CD4-positive, CD25-positive, alpha-beta regulatory T cell (primary cell): ENCODE results near the gene KBTBD4. TPM values are rescaled to one million over a fixed set of nuclear protein-coding genes. Genes with fewer than 3 reads are reported as not detected.
A peak's percentile ranks its signal among the peaks of the same experiment; 100 is the strongest.
"Not testable (repeated sequence)": the region's sequence is repeated elsewhere in the genome, so short reads cannot be mapped to it uniquely, and the experiment has no call there.

Experiments
- ATAC-seq, 2 donors: fragments of 150-1000 bp; cut with Tn5 transposase; one replicate each; pipeline ENCODE4 v1.10.0; 2021; ENCODE audit warnings: low read depth in 2 of 2, moderate number of reproducible peaks in 2 of 2, moderate library complexity in 1 of 2
- DNase-seq, 3 donors: peaks; one replicate each; pipeline versions ENCODE4 v3.0.0 to v3.0.0-alpha.2; 2012 to 2022; ENCODE audit warnings: mixed read lengths in 1 of 3
- H3K27ac ChIP-seq: one replicate; pipeline ENCODE4 v1.7.0; 2013; ENCODE audit warnings: mild to moderate bottlenecking, low read length; ENCODE audit not compliant: insufficient read depth, poor library complexity, severe bottlenecking
- H3K27me3 ChIP-seq: one replicate; pipeline ENCODE4 v1.7.0; 2013; ENCODE audit warnings: low read length; ENCODE audit not compliant: control insufficient read depth, insufficient read depth
- H3K36me3 ChIP-seq: one replicate; pipeline ENCODE4 v1.7.0; 2013; ENCODE audit warnings: mild to moderate bottlenecking, low read length, moderate library complexity; ENCODE audit not compliant: control insufficient read depth, insufficient read depth
- H3K4me1 ChIP-seq: 2 replicates; pipeline ENCODE4 v1.7.0; 2013; ENCODE audit warnings: mild to moderate bottlenecking, low read length; ENCODE audit not compliant: insufficient read depth, control insufficient read depth, poor library complexity, severe bottlenecking
- H3K4me3 ChIP-seq: one replicate; pipeline ENCODE4 v1.7.0; 2013; ENCODE audit warnings: low read depth, mild to moderate bottlenecking, low read length, moderate library complexity
- H3K9me3 ChIP-seq, 2 experiments: 1 replicate in 1 of 2; 2 replicates in 1 of 2; pipeline ENCODE4 v1.7.0; 2013; ENCODE audit warnings: low read length in 2 of 2, mild to moderate bottlenecking in 1 of 2, moderate library complexity in 1 of 2; ENCODE audit not compliant: control insufficient read depth in 2 of 2
- H3K27ac Mint-ChIP-seq, 3 donors: one replicate each; pipeline ENCODE4 v1.8.0; 2020 to 2022; ENCODE audit warnings: mild to moderate bottlenecking in 3 of 3, mixed read lengths in 3 of 3, moderate library complexity in 2 of 3
- H3K27me3 Mint-ChIP-seq: one replicate; pipeline ENCODE4 v1.8.0; 2022; ENCODE audit warnings: mild to moderate bottlenecking, mixed read lengths
- H3K36me3 Mint-ChIP-seq: one replicate; pipeline ENCODE4 v1.8.0; 2020; ENCODE audit warnings: mixed read lengths
- H3K4me1 Mint-ChIP-seq, 4 donors: one replicate each; pipeline ENCODE4 v1.8.0; 2020 to 2022; ENCODE audit warnings: mixed read lengths in 4 of 4, mild to moderate bottlenecking in 1 of 4
- H3K4me3 Mint-ChIP-seq, 4 donors: one replicate each; pipeline ENCODE4 v1.8.0; 2020 to 2022; ENCODE audit warnings: mild to moderate bottlenecking in 4 of 4, mixed read lengths in 4 of 4, moderate library complexity in 3 of 4
- H3K9me3 Mint-ChIP-seq, 7 donors: one replicate each; pipeline ENCODE4 v1.8.0; 2020 to 2022; ENCODE audit warnings: mixed read lengths in 7 of 7, mild to moderate bottlenecking in 3 of 7, moderate library complexity in 2 of 7
- polyA plus RNA-seq, 4 donors: library from polyadenylated mRNA; unstranded; fragments of 300-500 nt; fragmentation: Illumina TruSeq; gene quantifications; one replicate each; pipeline ENCODE4 v1.2.3, GENCODE V29; 2021
- total RNA-seq: library from RNA; stranded (reverse); gene quantifications from one replicate; pipeline ENCODE4 v1.2.3, GENCODE V29; 2022

The KBTBD4 gene
- total and polyA plus RNA-seq, 5 donors from 2014 or later = 23.7 to 54.4 (median 49.3) TPM

- H3K4me3 Mint-ChIP-seq, ATAC-seq, H3K27me3 Mint-ChIP-seq, H3K36me3 ChIP-seq, H3K27ac ChIP-seq, H3K9me3 ChIP-seq, DNase-seq, H3K4me3 ChIP-seq, H3K9me3 Mint-ChIP-seq, H3K27me3 ChIP-seq: not testable (repeated sequence)
- Mint-ChIP-seq H3K4me1 (peaks cover 10 to 77% (median 41%) of the 10 kb centered on the region in 4 donors), H3K36me3 (peaks cover 12% of the 10 kb centered on the region), H3K27ac (peak overlapping the region; percentile 60 to 92 (median 79))
- H3K4me1 ChIP-seq = peaks cover 19% of the 10 kb centered on the region
Measured at GRCh38 chr11:47530721-47531120, 48.0 kb downstream of the KBTBD4 start.

GRCh38 chr11:47529951-47530350 is 48.8 kb downstream of the KBTBD4 start:
- peaks cover 27% of the 10 kb centered on the region for H3K4me1 ChIP-seq
- no peak overlapping the region for H3K27ac ChIP-seq
- no peak for DNase-seq

GRCh38 chr11:47527186-47527585 is 51.6 kb downstream of the KBTBD4 start:
- no peaks in the 10 kb centered on the region for H3K9me3 Mint-ChIP-seq
- ATAC-seq (no peak), DNase-seq (no peak)
- no peaks in the 10 kb centered on the region for H3K9me3 ChIP-seq
- no peak overlapping the region for H3K27ac ChIP-seq
- H3K27me3 Mint-ChIP-seq = no peaks in the 10 kb centered on the region
- peaks cover 3% of the 10 kb centered on the region for H3K36me3 ChIP-seq
- H3K4me1 ChIP-seq = peaks cover 37% of the 10 kb centered on the region
- H3K36me3 Mint-ChIP-seq = peaks cover 14% of the 10 kb centered on the region
- no peaks in the 10 kb centered on the region for H3K27me3 ChIP-seq
- no peak overlapping the region for H3K4me3 ChIP-seq
- H3K4me3 Mint-ChIP-seq = no peak overlapping the region
- peaks cover 21 to 86% (median 57%) of the 10 kb centered on the region in 4 donors for H3K4me1 Mint-ChIP-seq
- peak overlapping the region in 1 of 3 donors; percentile 88 for H3K27ac Mint-ChIP-seq

More at GRCh38 chr11:47529951-47530350, 48.8 kb downstream of the KBTBD4 start:
- Mint-ChIP-seq H3K4me1 (peaks cover 15 to 80% (median 44%) of the 10 kb centered on the region in 4 donors), H3K36me3 (peaks cover 15% of the 10 kb centered on the region), H3K9me3 (no peaks in the 10 kb centered on the region), H3K27ac (peak overlapping the region in 2 of 3 donors; percentile 60 to 79), H3K4me3 (peak overlapping the region in 1 of 4 donors; percentile 0), H3K27me3 (no peaks in the 10 kb centered on the region)
- Histone ChIP-seq H3K36me3 (peaks cover 5% of the 10 kb centered on the region), H3K4me3 (no peak overlapping the region), H3K27me3 (no peaks in the 10 kb centered on the region), H3K9me3 (no peaks in the 10 kb centered on the region)
- ATAC-seq = no peak

GRCh38 chr11:47526032-47526431 is 52.7 kb downstream of the KBTBD4 start:
- peak overlapping the region; percentile 75 to 97 (median 88) for H3K27ac Mint-ChIP-seq
- not testable (repeated sequence) for DNase-seq, H3K27me3 ChIP-seq, H3K27me3 Mint-ChIP-seq, H3K9me3 Mint-ChIP-seq, ATAC-seq, H3K36me3 ChIP-seq, H3K27ac ChIP-seq, H3K9me3 ChIP-seq
- peaks cover 21 to 86% (median 57%) of the 10 kb centered on the region in 4 donors for H3K4me1 Mint-ChIP-seq
- Histone ChIP-seq H3K4me3 (peak overlapping the region; percentile 19), H3K4me1 (peaks cover 34% of the 10 kb centered on the region)
- peak overlapping the region in 2 of 4 donors; percentile 24 to 60 for H3K4me3 Mint-ChIP-seq
- H3K36me3 Mint-ChIP-seq = peaks cover 14% of the 10 kb centered on the region

- H3K27me3 ChIP-seq = no peaks in the 10 kb centered on the region
- ATAC-seq (peak; percentile 38 to 48), DNase-seq (peak in 1 of 3 donors; percentile 41)
- peaks cover 34% of the 10 kb centered on the region for H3K4me1 ChIP-seq
- H3K36me3 ChIP-seq = peaks cover 3% of the 10 kb centered on the region
- peak overlapping the region; percentile 65 for H3K4me3 ChIP-seq
- Mint-ChIP-seq H3K9me3 (no peaks in the 10 kb centered on the region), H3K4me3 (peak overlapping the region; percentile 4 to 82 (median 60)), H3K36me3 (peaks cover 7% of the 10 kb centered on the region), H3K27ac (peak overlapping the region; percentile 84 to 88 (median 86)), H3K27me3 (no peaks in the 10 kb centered on the region), H3K4me1 (peaks cover 19 to 86% (median 56%) of the 10 kb centered on the region in 4 donors)
- no peaks in the 10 kb centered on the region for H3K9me3 ChIP-seq
- peak overlapping the region; percentile 66 for H3K27ac ChIP-seq
Measured at GRCh38 chr11:47524291-47524874, 54.4 kb downstream of the KBTBD4 start.

- H3K4me1 ChIP-seq = peaks cover 37% of the 10 kb centered on the region
- DNase-seq (peak; percentile 12 to 46 (median 14)), ATAC-seq (peak; percentile 67 to 68)
- H3K36me3 Mint-ChIP-seq = peaks cover 7% of the 10 kb centered on the region
- H3K27me3 Mint-ChIP-seq = no peaks in the 10 kb centered on the region
- peaks cover 23 to 90% (median 61%) of the 10 kb centered on the region in 4 donors for H3K4me1 Mint-ChIP-seq
- no peaks in the 10 kb centered on the region for H3K27me3 ChIP-seq
- H3K4me3 ChIP-seq = peak overlapping the region; percentile 65
- peak overlapping the region; percentile 86 to 91 (median 88) for H3K27ac Mint-ChIP-seq
- H3K4me3 Mint-ChIP-seq = peak overlapping the region; percentile 4 to 82 (median 60)
- no peaks in the 10 kb centered on the region for H3K9me3 Mint-ChIP-seq
- peaks cover under 1% of the 10 kb centered on the region for H3K36me3 ChIP-seq
- peak overlapping the region; percentile 66 for H3K27ac ChIP-seq
- no peaks in the 10 kb centered on the region for H3K9me3 ChIP-seq
Measured at GRCh38 chr11:47523490-47524225, 55.1 kb downstream of the KBTBD4 start.
